Measurements from ENCODE around the gene DDX1. TPM values are rescaled to one million over a fixed set of nuclear protein-coding genes. Genes with fewer than 3 reads are reported as not detected.

The DDX1 gene
- total and polyA plus RNA-seq, 10 of the 15 experiments (the other 5 are each of a cell fraction or from before 2014, with no cell fraction given) = 53.2 to 134 (median 85.6) TPM

- no peak overlapping the region for H3K9ac ChIP-seq (ENCODE audit: control insufficient read depth, insufficient read depth, low read length)
- no peak overlapping the region for H3K4me3 ChIP-seq
- SMC1A ChIA-PET (ENCODE audit: uncharacterized antibody, unreplicated experiment) = interaction anchor here (1.1 kb wide), 1 partner anchor 12 kb away, joined by 3 read pairs; no protein-coding TSS in a partner anchor
- POLR2A ChIA-PET = no interaction called here
- H3K36me3 ChIP-seq (ENCODE audit: control insufficient read depth in 2 of 2, insufficient read depth in 2 of 2, low read length in 1 of 2) = no peaks in the 10 kb centered on the region
- DNase-seq (ENCODE audit: low read depth, low spot score) = no peak
- WGBS (ENCODE audit: insufficient coverage, insufficient replicate concordance, low lambda C conversion rate, missing lambda C conversion rate) = 0% methylated on average over 1 of the region's 1 CpG
- RAD21 ChIA-PET (ENCODE audit: unreplicated experiment) = no interaction called here
- TF ChIP-seq SRF (IDR thresholded peaks at IDR 0.05; ENCODE audit: low read depth in 2 of 2, low read length in 2 of 2) (no peak), YY1 (IDR thresholded peaks at IDR 0.05; ENCODE audit: low read depth, low read length) (no peak), POU2F2 (IDR thresholded peaks at IDR 0.05; ENCODE audit: borderline replicate concordance, low read depth, low read length) (no peak), MEF2B (IDR thresholded peaks at IDR 0.05; ENCODE audit: partially characterized antibody, poor library complexity, severe bottlenecking) (no peak), SMC3 (IDR thresholded peaks at IDR 0.05; ENCODE audit: borderline replicate concordance, low read length) (no peak), CEBPB (IDR thresholded peaks at IDR 0.05; ENCODE audit: borderline replicate concordance in 1 of 2, low read depth in 2 of 2, low read length in 2 of 2) (no peak), ZBTB40 (IDR thresholded peaks at IDR 0.05; ENCODE audit: borderline replicate concordance) (no peak), FOXK2 (IDR thresholded peaks at IDR 0.05) (no peak), HDAC2 (IDR thresholded peaks at IDR 0.05) (no peak), MEF2A (IDR thresholded peaks at IDR 0.05; ENCODE audit: insufficient read depth, low read depth, low read length) (no peak), ZNF384 (IDR thresholded peaks at IDR 0.05; ENCODE audit: borderline replicate concordance, low read depth, low read length) (no peak), RELA (IDR thresholded peaks at IDR 0.05; ENCODE audit: borderline replicate concordance, partially characterized antibody) (no peak), RB1 (IDR thresholded peaks at IDR 0.05; ENCODE audit: borderline replicate concordance) (no peak), FOXM1 (IDR thresholded peaks at IDR 0.05; ENCODE audit: low read depth, low read length) (no peak), SMARCA5 (IDR thresholded peaks at IDR 0.05) (no peak)
- CTCF ChIA-PET = interaction anchor here (1.3 to 5.2 kb wide), 2 partner anchors 6 to 681 kb away, joined by 4 to 20 read pairs; no protein-coding TSS in a partner anchor
- no peaks in the 10 kb centered on the region for H4K20me1 ChIP-seq (ENCODE audit: control insufficient read depth, insufficient read depth)
- no TSS peak for BruUV-seq (replicated peaks)
- H3K4me1 ChIP-seq (ENCODE audit: control insufficient read depth, insufficient read depth, low read length) = no peaks in the 10 kb centered on the region; the same call in 1 of the 2 replicates
- H3K27ac ChIP-seq (ENCODE audit: control insufficient read depth, insufficient read depth) = no peak overlapping the region
- H3K9me3 ChIP-seq (replicated peaks; ENCODE audit: control insufficient read depth, insufficient read depth, low read length) = no peaks in the 10 kb centered on the region
- H3K79me2 ChIP-seq (ENCODE audit: control insufficient read depth, insufficient read depth, low read length) = no peaks in the 10 kb centered on the region
- no peak overlapping the region for H2AFZ ChIP-seq (ENCODE audit: control insufficient read depth, low read depth, low read length)
- intact Hi-C loops (cut with micrococcal nuclease; ENCODE audit: unreplicated experiment) = no loop called here
- H3K27me3 ChIP-seq (replicated peaks in 1 of 2; ENCODE audit: control insufficient read depth in 2 of 2, insufficient read depth in 2 of 2, low read length in 1 of 2) = no peaks in the 10 kb centered on the region
- no peak for FAIRE-seq
- ATAC-seq = no peak
- in situ Hi-C loops (cut with MboI) = loop anchor here (5.0 kb wide), 1 partner anchor 682 kb away; no protein-coding TSS in a partner anchor
- H3K4me2 ChIP-seq (ENCODE audit: control insufficient read depth, insufficient read depth) = no peak overlapping the region
Measured at GRCh38 chr2:15583826-15584225, 7.8 kb upstream of the DDX1 start.
